GM12878 (cell line): ENCODE data around the gene AFMID. TPM values are rescaled to one million over a fixed set of nuclear protein-coding genes. Genes with fewer than 3 reads are reported as not detected.

Source experiments
- ATAC-seq: fragments of 200-7000 bp; cut with Tn5 transposase; 3 replicates; pipeline ENCODE4 v1.9.1; 2020; ENCODE audit warnings: mild to moderate bottlenecking, moderate library complexity
- BruUV-seq: library from RNA; stranded (reverse); fragments of 400-500 nt; replicated peaks from 2 replicates; lab custom pipeline; 2021; lab: Mats Ljungman, UMichigan
- CTCF ChIA-PET: fragments of 300-600 bp; sonication (Branson Sonifier 250); formaldehyde crosslinking; extraction: SDS; loops from one replicate; lab custom pipeline; 2021; ENCODE audit warnings: inconsistent platforms; lab: Yijun Ruan, JAX
- POLR2A ChIA-PET: fragments of 350-600 bp; formaldehyde crosslinking; extraction: SDS; loops from one replicate; lab custom pipeline; 2021; ENCODE audit warnings: inconsistent platforms; lab: Charles Lee
- RAD21 ChIA-PET: fragments of 300-600 bp; sonication (Branson Sonifier 250); formaldehyde crosslinking; loops from one replicate; lab custom pipeline; 2023; ENCODE audit warnings: antibody characterized with exemption; ENCODE audit not compliant: unreplicated experiment; lab: Charles Lee
- SMC1A ChIA-PET: fragments of 300-600 bp; sonication (Branson Sonifier 250); formaldehyde crosslinking; loops from one replicate; lab custom pipeline; 2023; ENCODE audit not compliant: unreplicated experiment, uncharacterized antibody; lab: Charles Lee
- DNase-seq: peaks from one replicate; pipeline ENCODE4 v3.0.0-alpha.2; 2011; ENCODE audit warnings: low read depth, low spot score
- FAIRE-seq: peaks from 3 replicates; lab custom pipeline; 2011; peaks lifted over from hg19 to GRCh38; lab: Jason Lieb, UNC
- H2AFZ ChIP-seq: 2 replicates; pipeline ENCODE4 v1.6.0; 2011; ENCODE audit warnings: low read depth, low read length, control low read depth; ENCODE audit not compliant: control insufficient read depth
- H3K27ac ChIP-seq: 2 replicates; pipeline ENCODE4 v1.5.1; 2011; ENCODE audit warnings: control low read depth; ENCODE audit not compliant: control insufficient read depth, insufficient read depth
- H3K27me3 ChIP-seq, 2 experiments: replicated peaks in 1 of 2; 2 replicates each; pipeline versions ENCODE4 v1.6.0 to v1.6.1; 2011; ENCODE audit warnings: low read length in 1 of 2; ENCODE audit not compliant: control insufficient read depth in 2 of 2, insufficient read depth in 2 of 2
- H3K36me3 ChIP-seq, 2 experiments: 2 replicates each; pipeline ENCODE4 v1.5.1; 2011; ENCODE audit warnings: low read length in 1 of 2; ENCODE audit not compliant: control insufficient read depth in 2 of 2, insufficient read depth in 2 of 2
- H3K4me1 ChIP-seq: 2 replicates; pipeline ENCODE4 v1.6.1; 2011; ENCODE audit warnings: mild to moderate bottlenecking, low read length, moderate library complexity, mixed read lengths; ENCODE audit not compliant: control insufficient read depth, insufficient read depth
- H3K4me2 ChIP-seq: 2 replicates; pipeline ENCODE4 v1.6.0; 2011; ENCODE audit warnings: control low read depth; ENCODE audit not compliant: control insufficient read depth, insufficient read depth
- H3K4me3 ChIP-seq: fragments of 200-600 bp; sonication (generic); 2 replicates; pipeline ENCODE4 v1.5.1; 2016
- H3K79me2 ChIP-seq: 2 replicates; pipeline ENCODE4 v1.6.0; 2011; ENCODE audit warnings: low read length; ENCODE audit not compliant: control insufficient read depth, insufficient read depth
- H3K9ac ChIP-seq: 2 replicates; pipeline ENCODE4 v1.8.0; 2011; ENCODE audit warnings: low read length, control low read depth, mixed read lengths; ENCODE audit not compliant: control insufficient read depth, insufficient read depth
- H3K9me3 ChIP-seq: replicated peaks from 3 replicates; pipeline ENCODE4 v1.5.1; 2011; ENCODE audit warnings: mild to moderate bottlenecking, low read length; ENCODE audit not compliant: control insufficient read depth, insufficient read depth
- H4K20me1 ChIP-seq: 2 replicates; pipeline ENCODE4 v1.6.0; 2011; ENCODE audit not compliant: control insufficient read depth, insufficient read depth
- GABPA ChIP-seq: IDR thresholded peaks from 2 replicates; pipeline ENCODE4 v1.6.1; 2014; ENCODE audit warnings: antibody characterized with exemption, low read depth, mild to moderate bottlenecking, inconsistent platforms
- LARP7 ChIP-seq: fragments of 450-650 bp; IDR thresholded peaks from 2 replicates; pipeline ENCODE4 v1.6.1; 2017; ENCODE audit warnings: mild to moderate bottlenecking
- RCOR1 ChIP-seq: conservative IDR thresholded peaks from 2 replicates; pipeline ENCODE4 v1.6.1; 2012; ENCODE audit warnings: low read depth, low read length, improper control_type of control experiment
- RELA ChIP-seq: fragments of 450-650 bp; IDR thresholded peaks from 2 replicates; pipeline ENCODE4 v1.8.0; 2014; ENCODE audit warnings: borderline replicate concordance; ENCODE audit not compliant: partially characterized antibody
- SMAD5 ChIP-seq: IDR thresholded peaks from 2 replicates; pipeline ENCODE4 v1.6.1; 2016; ENCODE audit warnings: antibody characterized with exemption, low read depth
- WRNIP1 ChIP-seq: IDR thresholded peaks from 2 replicates; pipeline ENCODE4 v1.6.1; 2011; ENCODE audit warnings: low read depth, low read length, improper control_type of control experiment, borderline replicate concordance
- ZZZ3 ChIP-seq: IDR thresholded peaks from 2 replicates; pipeline ENCODE4 v1.6.1; 2011; ENCODE audit warnings: low read depth; ENCODE audit not compliant: control insufficient read depth, insufficient read length
- WGBS: methylation state at CpG from one replicate; pipeline ENCODE4 v1.1.6; 2016; ENCODE audit warnings: low lambda C conversion rate; ENCODE audit not compliant: insufficient replicate concordance, insufficient coverage; ENCODE audit errors: missing lambda C conversion rate; 5-methylcytosine and 5-hydroxymethylcytosine counted together
- in situ Hi-C: fragments of 300-500 bp; cut with MboI; formaldehyde crosslinking; loops from 9 replicates; pipeline ENCODE4 v1.14.3; 2018; ENCODE audit warnings: mixed read lengths
- intact Hi-C: fragments of 100-400 bp; cut with micrococcal nuclease; formaldehyde crosslinking; loops from one replicate; pipeline ENCODE4 v1.14.2; 2022; ENCODE audit not compliant: unreplicated experiment
- polyA plus RNA-seq, 11 experiments: library from polyadenylated mRNA; depleted of rRNA in 4 of 11; unstranded in 6 of 11; stranded (reverse) in 5 of 11; fragments of >200 nt; fragmentation: Nextera tagmentation in 4 of 11; fragmentation: Illumina TruSeq in 1 of 11; extraction: Ambion mirVana in 4 of 11; extraction: Trizol in 1 of 11; gene quantifications; 1 replicate in 1 of 11; 2 replicates in 10 of 11; pipeline versions ENCODE4 v1.2.1 to v1.2.3, GENCODE V29; 2011 to 2016; ENCODE audit warnings: inconsistent platforms in 2 of 11, missing spikeins in 2 of 11, low read depth in 1 of 11
- total RNA-seq, 4 experiments: library from RNA; depleted of rRNA in 3 of 4; stranded (reverse); fragments of >200 nt in 3 of 4; fragmentation: Illumina TruSeq in 1 of 4; extraction: Trizol in 1 of 4; gene quantifications; 2 replicates each; pipeline versions ENCODE4 v1.2.1 to v1.2.3, GENCODE V29; 2013 to 2021
- TF ChIP-seq, protein P1 (sequence below): fragments of 450-650 bp; IDR thresholded peaks from 2 replicates; pipeline ENCODE4 v1.6.1; 2017; ENCODE audit warnings: borderline replicate concordance
- TF ChIP-seq, protein P2 (sequence below): fragments of 450-650 bp; conservative IDR thresholded peaks from 2 replicates; pipeline ENCODE4 v1.6.1; 2017; ENCODE audit warnings: mild to moderate bottlenecking, moderate library complexity
- TF ChIP-seq, protein P3 (sequence below): fragments of 450-650 bp; IDR thresholded peaks from 2 replicates; pipeline ENCODE4 v1.6.1; 2014; ENCODE audit warnings: mild to moderate bottlenecking
- TF ChIP-seq, protein P4 (sequence below): IDR thresholded peaks from 2 replicates; pipeline ENCODE4 v1.6.1; 2011; ENCODE audit warnings: mild to moderate bottlenecking, low read depth, low read length, moderate library complexity; ENCODE audit not compliant: insufficient replicate concordance
- TF ChIP-seq, protein P5 (sequence below): fragments of 450-650 bp; formaldehyde crosslinking; IDR thresholded peaks from 2 replicates; pipeline ENCODE4 v1.4.0; 2022; ENCODE audit warnings: mild to moderate bottlenecking, moderate library complexity

AFMID gene
- total and polyA plus RNA-seq, 10 of the 15 experiments (the other 5 are each of a cell fraction or from before 2014, with no cell fraction given) = 36.1 to 98.8 (median 51.6) TPM

DNA sequence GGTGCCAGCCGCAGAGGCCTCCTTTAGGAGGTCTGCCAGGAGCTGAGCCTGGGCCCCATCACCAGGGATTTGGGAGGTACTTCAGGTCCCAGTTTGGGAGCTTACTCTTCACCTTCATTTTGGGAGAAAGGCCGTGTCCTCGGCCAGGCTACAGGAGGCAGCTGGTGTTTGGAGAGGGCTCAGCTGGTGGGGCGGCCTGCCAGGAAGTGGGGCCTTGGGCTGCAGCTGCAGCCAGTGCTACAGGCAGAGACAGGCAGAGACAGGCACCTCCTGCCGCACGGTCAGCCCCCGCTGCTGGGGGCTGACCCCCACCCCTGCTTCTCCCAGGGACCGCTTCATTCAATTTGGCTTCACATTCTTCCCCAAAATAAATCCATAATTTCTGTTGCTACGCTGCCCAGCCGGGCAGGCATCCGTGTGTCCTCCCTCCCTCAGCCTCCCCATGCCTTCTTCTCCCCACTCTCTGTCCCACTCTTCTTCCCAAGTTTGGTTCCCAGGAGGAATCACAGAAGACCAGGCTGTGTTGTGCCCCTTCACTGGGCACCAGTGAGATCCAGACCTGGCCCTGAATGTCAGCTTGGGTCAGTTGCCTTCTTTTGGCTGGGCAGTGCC lies 50.3 kb downstream of the AFMID start (continued):
- no peak for TF ChIP-seq SMAD5
- TF ChIP-seq GABPA = no peak
- TF ChIP-seq RELA = no peak
- TF ChIP-seq, protein P1, sequence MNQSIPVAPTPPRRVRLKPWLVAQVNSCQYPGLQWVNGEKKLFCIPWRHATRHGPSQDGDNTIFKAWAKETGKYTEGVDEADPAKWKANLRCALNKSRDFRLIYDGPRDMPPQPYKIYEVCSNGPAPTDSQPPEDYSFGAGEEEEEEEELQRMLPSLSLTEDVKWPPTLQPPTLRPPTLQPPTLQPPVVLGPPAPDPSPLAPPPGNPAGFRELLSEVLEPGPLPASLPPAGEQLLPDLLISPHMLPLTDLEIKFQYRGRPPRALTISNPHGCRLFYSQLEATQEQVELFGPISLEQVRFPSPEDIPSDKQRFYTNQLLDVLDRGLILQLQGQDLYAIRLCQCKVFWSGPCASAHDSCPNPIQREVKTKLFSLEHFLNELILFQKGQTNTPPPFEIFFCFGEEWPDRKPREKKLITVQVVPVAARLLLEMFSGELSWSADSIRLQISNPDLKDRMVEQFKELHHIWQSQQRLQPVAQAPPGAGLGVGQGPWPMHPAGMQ = no peak
- TF ChIP-seq, protein P2, sequence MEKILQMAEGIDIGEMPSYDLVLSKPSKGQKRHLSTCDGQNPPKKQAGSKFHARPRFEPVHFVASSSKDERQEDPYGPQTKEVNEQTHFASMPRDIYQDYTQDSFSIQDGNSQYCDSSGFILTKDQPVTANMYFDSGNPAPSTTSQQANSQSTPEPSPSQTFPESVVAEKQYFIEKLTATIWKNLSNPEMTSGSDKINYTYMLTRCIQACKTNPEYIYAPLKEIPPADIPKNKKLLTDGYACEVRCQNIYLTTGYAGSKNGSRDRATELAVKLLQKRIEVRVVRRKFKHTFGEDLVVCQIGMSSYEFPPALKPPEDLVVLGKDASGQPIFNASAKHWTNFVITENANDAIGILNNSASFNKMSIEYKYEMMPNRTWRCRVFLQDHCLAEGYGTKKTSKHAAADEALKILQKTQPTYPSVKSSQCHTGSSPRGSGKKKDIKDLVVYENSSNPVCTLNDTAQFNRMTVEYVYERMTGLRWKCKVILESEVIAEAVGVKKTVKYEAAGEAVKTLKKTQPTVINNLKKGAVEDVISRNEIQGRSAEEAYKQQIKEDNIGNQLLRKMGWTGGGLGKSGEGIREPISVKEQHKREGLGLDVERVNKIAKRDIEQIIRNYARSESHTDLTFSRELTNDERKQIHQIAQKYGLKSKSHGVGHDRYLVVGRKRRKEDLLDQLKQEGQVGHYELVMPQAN = no peak
- no peak for TF ChIP-seq ZZZ3
- TF ChIP-seq RCOR1 = no peak

DNA sequence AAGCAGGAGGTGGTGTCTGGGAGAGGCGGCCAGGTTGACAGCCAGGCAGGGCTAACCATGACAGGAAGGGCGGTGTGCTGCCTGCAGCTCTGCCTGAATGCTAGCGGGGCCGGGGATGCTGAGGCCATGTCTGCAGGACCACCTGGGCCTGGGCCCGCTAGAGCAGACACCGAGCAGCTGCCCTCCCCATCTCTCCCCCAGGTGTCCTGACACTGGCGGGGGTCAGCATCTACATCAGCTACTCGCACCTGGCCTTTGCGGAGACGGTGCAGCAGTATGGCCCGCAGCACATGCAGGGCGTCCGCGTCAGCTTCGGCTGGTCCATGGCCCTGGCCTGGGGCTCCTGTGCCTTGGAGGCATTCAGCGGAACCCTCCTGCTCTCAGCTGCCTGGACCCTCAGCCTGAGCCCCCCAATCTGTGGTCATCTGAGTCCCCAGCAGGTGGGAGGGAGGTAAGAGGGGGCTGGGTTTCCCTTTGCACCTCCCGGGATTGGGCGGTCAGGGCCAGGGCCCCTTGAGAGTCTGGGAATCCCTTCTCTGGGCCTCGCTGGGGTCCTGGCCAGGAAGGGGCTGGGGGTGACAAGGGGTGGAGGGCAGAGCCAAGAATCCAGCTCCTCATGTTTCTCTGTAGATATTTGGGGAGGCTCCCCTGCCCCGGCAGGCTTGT lies 51.8 kb downstream of the AFMID start:
- no peak overlapping the region for H3K27ac ChIP-seq
- no peaks in the 10 kb centered on the region for H3K36me3 ChIP-seq
- no peak overlapping the region for H3K4me2 ChIP-seq
- no peaks in the 10 kb centered on the region; a peak in 1 of 4 replicates for H3K27me3 ChIP-seq
- ChIA-PET POLR2A (interaction anchor here (1.4 kb wide), 1 partner anchor 12 kb away, joined by 3 read pairs; no protein-coding TSS in a partner anchor), CTCF (interaction anchor here (2.7 kb wide), 1 partner anchor 12 kb away, joined by 13 read pairs; no protein-coding TSS in a partner anchor), SMC1A (interaction anchor here (1.2 to 3.3 kb wide), 2 partner anchors 11 to 33 kb away, joined by 3 to 13 read pairs; no protein-coding TSS in a partner anchor), RAD21 (interaction anchor here (0.6 to 0.9 kb wide), 2 partner anchors 99 to 129 kb away, joined by 3 read pairs; no protein-coding TSS in a partner anchor)
- H4K20me1 ChIP-seq = no peaks in the 10 kb centered on the region
- no peak overlapping the region for H2AFZ ChIP-seq
- DNase-seq (no peak), ATAC-seq (no peak), FAIRE-seq (no peak)
- no peaks in the 10 kb centered on the region for H3K9me3 ChIP-seq
- no peak overlapping the region for H3K4me3 ChIP-seq
- in situ Hi-C loops = no loop called here
- intact Hi-C loops = no loop called here
- no peak overlapping the region for H3K9ac ChIP-seq
- H3K4me1 ChIP-seq = peaks cover 20% of the 10 kb centered on the region
- no peaks in the 10 kb centered on the region for H3K79me2 ChIP-seq
- 64% methylated on average over 20 of the region's 20 CpGs for WGBS
- BruUV-seq = no TSS peak
- TF ChIP-seq LARP7 (no peak), WRNIP1 (no peak)
- TF ChIP-seq, protein P3, sequence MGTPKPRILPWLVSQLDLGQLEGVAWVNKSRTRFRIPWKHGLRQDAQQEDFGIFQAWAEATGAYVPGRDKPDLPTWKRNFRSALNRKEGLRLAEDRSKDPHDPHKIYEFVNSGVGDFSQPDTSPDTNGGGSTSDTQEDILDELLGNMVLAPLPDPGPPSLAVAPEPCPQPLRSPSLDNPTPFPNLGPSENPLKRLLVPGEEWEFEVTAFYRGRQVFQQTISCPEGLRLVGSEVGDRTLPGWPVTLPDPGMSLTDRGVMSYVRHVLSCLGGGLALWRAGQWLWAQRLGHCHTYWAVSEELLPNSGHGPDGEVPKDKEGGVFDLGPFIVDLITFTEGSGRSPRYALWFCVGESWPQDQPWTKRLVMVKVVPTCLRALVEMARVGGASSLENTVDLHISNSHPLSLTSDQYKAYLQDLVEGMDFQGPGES = no peak
- TF ChIP-seq, protein P4, sequence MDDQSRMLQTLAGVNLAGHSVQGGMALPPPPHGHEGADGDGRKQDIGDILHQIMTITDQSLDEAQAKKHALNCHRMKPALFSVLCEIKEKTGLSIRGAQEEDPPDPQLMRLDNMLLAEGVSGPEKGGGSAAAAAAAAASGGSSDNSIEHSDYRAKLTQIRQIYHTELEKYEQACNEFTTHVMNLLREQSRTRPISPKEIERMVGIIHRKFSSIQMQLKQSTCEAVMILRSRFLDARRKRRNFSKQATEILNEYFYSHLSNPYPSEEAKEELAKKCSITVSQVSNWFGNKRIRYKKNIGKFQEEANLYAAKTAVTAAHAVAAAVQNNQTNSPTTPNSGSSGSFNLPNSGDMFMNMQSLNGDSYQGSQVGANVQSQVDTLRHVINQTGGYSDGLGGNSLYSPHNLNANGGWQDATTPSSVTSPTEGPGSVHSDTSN = no peak
- TF ChIP-seq, protein P5, sequence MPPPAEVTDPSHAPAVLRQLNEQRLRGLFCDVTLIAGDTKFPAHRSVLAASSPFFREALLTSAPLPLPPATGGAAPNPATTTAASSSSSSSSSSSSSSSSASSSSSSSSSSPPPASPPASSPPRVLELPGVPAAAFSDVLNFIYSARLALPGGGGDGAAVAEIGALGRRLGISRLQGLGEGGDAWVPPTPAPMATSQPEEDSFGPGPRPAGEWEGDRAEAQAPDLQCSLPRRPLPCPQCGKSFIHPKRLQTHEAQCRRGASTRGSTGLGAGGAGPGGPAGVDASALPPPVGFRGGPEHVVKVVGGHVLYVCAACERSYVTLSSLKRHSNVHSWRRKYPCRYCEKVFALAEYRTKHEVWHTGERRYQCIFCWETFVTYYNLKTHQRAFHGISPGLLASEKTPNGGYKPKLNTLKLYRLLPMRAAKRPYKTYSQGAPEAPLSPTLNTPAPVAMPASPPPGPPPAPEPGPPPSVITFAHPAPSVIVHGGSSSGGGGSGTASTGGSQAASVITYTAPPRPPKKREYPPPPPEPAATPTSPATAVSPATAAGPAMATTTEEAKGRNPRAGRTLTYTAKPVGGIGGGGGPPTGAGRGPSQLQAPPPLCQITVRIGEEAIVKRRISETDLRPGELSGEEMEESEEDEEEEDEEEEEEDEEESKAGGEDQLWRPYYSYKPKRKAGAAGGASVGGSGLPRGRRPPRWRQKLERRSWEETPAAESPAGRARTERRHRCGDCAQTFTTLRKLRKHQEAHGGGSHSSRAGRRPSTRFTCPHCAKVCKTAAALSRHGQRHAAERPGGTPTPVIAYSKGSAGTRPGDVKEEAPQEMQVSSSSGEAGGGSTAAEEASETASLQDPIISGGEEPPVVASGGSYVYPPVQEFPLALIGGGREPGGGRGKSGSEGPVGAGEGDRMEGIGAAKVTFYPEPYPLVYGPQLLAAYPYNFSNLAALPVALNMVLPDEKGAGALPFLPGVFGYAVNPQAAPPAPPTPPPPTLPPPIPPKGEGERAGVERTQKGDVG (CRISPR knock-in tag) = no peak
